Uterus (tissue), 4 donors: ENCODE data around the gene SPOCK1. TPM values are rescaled to one million over a fixed set of nuclear protein-coding genes. Genes with fewer than 3 reads are reported as not detected.

ENCODE experiments used
- DNase-seq, 2 donors: peaks; one replicate each; pipeline ENCODE4 v3.0.0-alpha.2; 2019 to 2020
- H3K27ac ChIP-seq, 2 donors: fragments of 200-600 bp; sonication (generic); 1 replicate in 1 of 2; 2 replicates in 1 of 2; pipeline ENCODE4 v1.5.1; 2016 to 2018
- H3K27me3 ChIP-seq, 2 donors: fragments of 200-600 bp; sonication (generic); one replicate each; pipeline ENCODE4 v1.5.1; 2018 to 2019; ENCODE audit warnings: control low read depth in 1 of 2
- H3K36me3 ChIP-seq, 2 donors: fragments of 200-600 bp; sonication (generic); one replicate each; pipeline ENCODE4 v1.5.1; 2019; ENCODE audit warnings: control low read depth in 1 of 2
- H3K4me1 ChIP-seq, 2 donors: fragments of 200-600 bp; sonication (generic); one replicate each; pipeline ENCODE4 v1.5.1; 2018 to 2019; ENCODE audit warnings: control low read depth in 1 of 2
- H3K4me3 ChIP-seq, 2 donors: fragments of 200-600 bp; sonication (generic); 1 replicate in 1 of 2; 2 replicates in 1 of 2; pipeline ENCODE4 v1.5.1; 2018 to 2019; ENCODE audit warnings: mild to moderate bottlenecking in 1 of 2
- H3K9me3 ChIP-seq, 2 donors: fragments of 200-600 bp; sonication (generic); one replicate each; pipeline ENCODE4 v1.5.1; 2019; ENCODE audit warnings: control low read depth in 1 of 2
- CTCF ChIP-seq, 4 experiments: fragments of 200-600 bp in 2 of 4; fragments of 450-650 bp in 2 of 4; sonication (generic) in 2 of 4; IDR thresholded peaks; one replicate each; pipeline ENCODE4 v1.5.1; 2016 to 2019; ENCODE audit warnings: antibody characterized with exemption in 4 of 4, mild to moderate bottlenecking in 2 of 4, moderate library complexity in 1 of 4
- POLR2A ChIP-seq, 2 donors: fragments of 450-650 bp; IDR thresholded peaks; one replicate each; pipeline ENCODE4 v1.6.1; 2016; ENCODE audit warnings: antibody characterized with exemption in 2 of 2, mild to moderate bottlenecking in 1 of 2, moderate library complexity in 1 of 2
- intact Hi-C: fragments of 100-400 bp; cut with DNase I; formaldehyde crosslinking; loops from one replicate; pipeline ENCODE4 v1.15.1; 2023; ENCODE audit warnings: low total_unique reads
- total RNA-seq, 4 donors: library from RNA; depleted of rRNA in 3 of 4; stranded (reverse); fragments of >200 nt in 3 of 4; gene quantifications; one replicate each; pipeline versions ENCODE4 v1.1.0 to v1.2.4, GENCODE V29; 2014 to 2023
- donor health status: DM: yes; HTN: yes; CAD: no.

Gene SPOCK1
- total RNA-seq, 4 donors from 2014 or later = 31.8 to 131 (median 45.1) TPM

GRCh38 chr5:137186759-137187461 lies 312.2 kb downstream of the SPOCK1 start:
- intact Hi-C loops = no loop called here
- peak; percentile 43 to 52 for DNase-seq
- no peaks in the 10 kb centered on the region for H3K27me3 ChIP-seq
- no peaks in the 10 kb centered on the region for H3K9me3 ChIP-seq
- H3K27ac ChIP-seq = peak overlapping the region in 1 of 2 donors; percentile 69
- TF ChIP-seq CTCF (IDR thresholded peaks at IDR 0.05) (no peak), POLR2A (IDR thresholded peaks at IDR 0.05) (no peak)
- H3K36me3 ChIP-seq = no peaks in the 10 kb centered on the region
- no peaks in the 10 kb centered on the region for H3K4me1 ChIP-seq
- no peak overlapping the region for H3K4me3 ChIP-seq

GRCh38 chr5:137185193-137185592 lies 313.9 kb downstream of the SPOCK1 start:
- H3K4me1 ChIP-seq = no peaks in the 10 kb centered on the region
- H3K36me3 ChIP-seq = no peaks in the 10 kb centered on the region
- H3K27ac ChIP-seq = no peak overlapping the region
- TF ChIP-seq POLR2A (IDR thresholded peaks at IDR 0.05) = no peak
- no peaks in the 10 kb centered on the region for H3K9me3 ChIP-seq
- H3K4me3 ChIP-seq = no peak overlapping the region
- H3K27me3 ChIP-seq = no peaks in the 10 kb centered on the region
- DNase-seq = no peak
- intact Hi-C loops = no loop called here

- Histone ChIP-seq H3K27ac (no peak overlapping the region), H3K4me1 (no peaks in the 10 kb centered on the region), H3K27me3 (no peaks in the 10 kb centered on the region), H3K4me3 (no peak overlapping the region), H3K36me3 (no peaks in the 10 kb centered on the region), H3K9me3 (no peaks in the 10 kb centered on the region)
- no peak for TF ChIP-seq CTCF (IDR thresholded peaks at IDR 0.05)
- intact Hi-C loops = no loop called here
- no peak for DNase-seq
Measured at GRCh38 chr5:137184734-137185133, 314.4 kb downstream of the SPOCK1 start.

GRCh38 chr5:137182576-137182975 lies 316.6 kb downstream of the SPOCK1 start:
- H3K9me3 ChIP-seq = no peaks in the 10 kb centered on the region
- intact Hi-C loops = no loop called here
- TF ChIP-seq POLR2A (IDR thresholded peaks at IDR 0.05) (no peak), CTCF (IDR thresholded peaks at IDR 0.05) (no peak)
- DNase-seq = no peak
- no peaks in the 10 kb centered on the region for H3K27me3 ChIP-seq
- H3K4me3 ChIP-seq = no peak overlapping the region
- no peak overlapping the region for H3K27ac ChIP-seq
- no peaks in the 10 kb centered on the region for H3K36me3 ChIP-seq
- no peaks in the 10 kb centered on the region for H3K4me1 ChIP-seq

- Histone ChIP-seq H3K9me3 (no peaks in the 10 kb centered on the region), H3K36me3 (no peaks in the 10 kb centered on the region), H3K27ac (no peak overlapping the region), H3K27me3 (no peaks in the 10 kb centered on the region), H3K4me1 (no peaks in the 10 kb centered on the region), H3K4me3 (no peak overlapping the region)
- DNase-seq = no peak
- TF ChIP-seq CTCF (IDR thresholded peaks at IDR 0.05) (no peak), POLR2A (IDR thresholded peaks at IDR 0.05) (no peak)
- intact Hi-C loops = no loop called here
Measured at GRCh38 chr5:137181667-137182066, 317.5 kb downstream of the SPOCK1 start.

- H3K27me3 ChIP-seq = no peaks in the 10 kb centered on the region
- no peak overlapping the region for H3K27ac ChIP-seq
- no peak overlapping the region for H3K4me3 ChIP-seq
- no peaks in the 10 kb centered on the region for H3K4me1 ChIP-seq
- no peak for DNase-seq
- H3K9me3 ChIP-seq = no peaks in the 10 kb centered on the region
- no peak for TF ChIP-seq POLR2A (IDR thresholded peaks at IDR 0.05)
- no peak for TF ChIP-seq CTCF (IDR thresholded peaks at IDR 0.05)
- intact Hi-C loops = no loop called here
- H3K36me3 ChIP-seq = no peaks in the 10 kb centered on the region
Measured at GRCh38 chr5:137179203-137179602, 319.9 kb downstream of the SPOCK1 start.
